ENCODE measurements around the gene CLDN11.

The CLDN11 gene

GRCh38 chr3:170470063-170471016 lies 51.7 kb downstream of the CLDN11 start:
- no peak for DNase-seq (ENCODE audit: low read depth)

GRCh38 chr3:170471149-170471548 lies 52.5 kb downstream of the CLDN11 start:
- no peak for DNase-seq (ENCODE audit: low read depth)

- no peak for DNase-seq (ENCODE audit: low read depth)
Measured at GRCh38 chr3:170473358-170473757, 54.7 kb downstream of the CLDN11 start.

GRCh38 chr3:170475092-170475685 lies 56.5 kb downstream of the CLDN11 start:
- no peak for DNase-seq (ENCODE audit: low read depth)

- DNase-seq (ENCODE audit: low read depth): no peak
Measured at GRCh38 chr3:170476291-170476690, 57.6 kb downstream of the CLDN11 start.

GRCh38 chr3:170477395-170477794 lies 58.7 kb downstream of the CLDN11 start:
- no peak for DNase-seq (ENCODE audit: low read depth)

- DNase-seq (ENCODE audit: low read depth): no peak
Measured at GRCh38 chr3:170480111-170480510, 61.4 kb downstream of the CLDN11 start.

- no peak for DNase-seq (ENCODE audit: low read depth)
Measured at GRCh38 chr3:170482199-170482598, 63.5 kb downstream of the CLDN11 start.

GRCh38 chr3:170483485-170484262 lies 65.0 kb downstream of the CLDN11 start:
- no peak for DNase-seq (ENCODE audit: low read depth)
